H1 (cell line): ENCODE measurements around the gene SHISA6.

Experiments
- ATF2 ChIP-seq: IDR thresholded peaks from 2 replicates; pipeline ENCODE4 v1.6.1; 2012; ENCODE audit warnings: low read length, inconsistent platforms
- CTCF ChIP-seq, 3 experiments: IDR thresholded peaks; 1 replicate in 2 of 3; 2 replicates in 1 of 3; pipeline versions ENCODE4 v1.5.1 to v1.6.1; 2011; ENCODE audit warnings: low read length in 3 of 3, mild to moderate bottlenecking in 3 of 3, inconsistent platforms in 2 of 3, low read depth in 1 of 3, moderate library complexity in 1 of 3; ENCODE audit not compliant: insufficient read depth in 1 of 3; ENCODE audit errors: control extremely low read depth in 1 of 3
- EZH2 ChIP-seq: fragments of 200-600 bp; sonication (generic); IDR thresholded peaks from 2 replicates; pipeline ENCODE4 v1.7.1; 2012; ENCODE audit warnings: low read depth, mild to moderate bottlenecking, moderate library complexity, low read length, inconsistent platforms; ENCODE audit not compliant: severe bottlenecking
- SIX5 ChIP-seq: IDR thresholded peaks from 2 replicates; pipeline ENCODE4 v1.6.1; 2011; ENCODE audit warnings: mild to moderate bottlenecking, low read depth, low read length
- TAF1 ChIP-seq: IDR thresholded peaks from 2 replicates; pipeline ENCODE4 v1.6.1; 2011; ENCODE audit warnings: mild to moderate bottlenecking, low read depth, low read length

GRCh38 chr17:11564589-11565380 is 323.8 kb downstream of the SHISA6 start:
- TF ChIP-seq CTCF (IDR thresholded peaks at IDR 0.05; ENCODE audit: control extremely low read depth in 1 of 3, insufficient read depth in 1 of 3, low read depth in 1 of 3, low read length in 3 of 3) = no peak
- no peak for TF ChIP-seq ATF2
- no peak for TF ChIP-seq EZH2
- TF ChIP-seq TAF1 = no peak
- TF ChIP-seq SIX5 = no peak
